D721Med (cell line): ENCODE results near the gene KCNK15.

Experiments
- DNase-seq: peaks from one replicate; pipeline ENCODE4 v3.0.0; 2011; ENCODE audit warnings: low spot score; ENCODE audit not compliant: insufficient read length
- FAIRE-seq: peaks from 2 replicates; lab custom pipeline; 2011; peaks lifted over from hg19 to GRCh38; lab: Jason Lieb, UNC
- TF ChIP-seq, protein P1 (sequence below): IDR thresholded peaks from 2 replicates; pipeline ENCODE4 v1.5.1; 2012; ENCODE audit warnings: mild to moderate bottlenecking, control low read depth; ENCODE audit not compliant: insufficient read depth; ENCODE audit errors: missing control alignments

The KCNK15 gene

DNA sequence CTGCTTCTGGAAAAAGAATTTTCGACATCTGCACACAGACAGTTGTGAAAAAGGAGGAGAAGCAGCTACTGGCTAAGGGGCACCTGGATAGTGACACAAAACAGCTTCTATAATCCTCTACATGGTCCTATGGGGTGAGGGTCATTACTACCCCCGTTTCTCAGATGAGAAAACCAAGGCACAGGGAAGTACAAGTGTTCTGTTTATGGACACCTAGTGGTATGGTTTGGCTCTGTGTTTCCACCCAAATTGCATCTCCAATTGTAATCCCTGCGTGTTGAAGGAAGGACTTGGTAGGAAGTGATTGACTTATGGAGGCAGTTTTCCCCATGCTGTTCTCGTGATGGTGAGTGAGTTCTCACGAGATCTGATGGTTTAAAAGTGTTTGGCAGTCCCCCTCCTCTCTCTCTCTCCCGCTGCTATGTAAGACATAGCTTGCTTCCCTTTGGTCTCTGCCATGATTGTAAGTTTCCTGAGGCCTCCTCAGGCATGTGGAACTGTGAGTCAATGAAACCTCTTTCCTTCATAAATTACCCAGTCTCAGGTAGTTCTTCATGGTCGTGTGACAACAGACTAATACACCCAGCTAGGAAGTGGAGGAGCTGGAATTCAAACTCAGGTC, 2.5 kb upstream of the KCNK15 start:
- DNase-seq (no peak), FAIRE-seq (no peak)
- TF ChIP-seq, protein P1, sequence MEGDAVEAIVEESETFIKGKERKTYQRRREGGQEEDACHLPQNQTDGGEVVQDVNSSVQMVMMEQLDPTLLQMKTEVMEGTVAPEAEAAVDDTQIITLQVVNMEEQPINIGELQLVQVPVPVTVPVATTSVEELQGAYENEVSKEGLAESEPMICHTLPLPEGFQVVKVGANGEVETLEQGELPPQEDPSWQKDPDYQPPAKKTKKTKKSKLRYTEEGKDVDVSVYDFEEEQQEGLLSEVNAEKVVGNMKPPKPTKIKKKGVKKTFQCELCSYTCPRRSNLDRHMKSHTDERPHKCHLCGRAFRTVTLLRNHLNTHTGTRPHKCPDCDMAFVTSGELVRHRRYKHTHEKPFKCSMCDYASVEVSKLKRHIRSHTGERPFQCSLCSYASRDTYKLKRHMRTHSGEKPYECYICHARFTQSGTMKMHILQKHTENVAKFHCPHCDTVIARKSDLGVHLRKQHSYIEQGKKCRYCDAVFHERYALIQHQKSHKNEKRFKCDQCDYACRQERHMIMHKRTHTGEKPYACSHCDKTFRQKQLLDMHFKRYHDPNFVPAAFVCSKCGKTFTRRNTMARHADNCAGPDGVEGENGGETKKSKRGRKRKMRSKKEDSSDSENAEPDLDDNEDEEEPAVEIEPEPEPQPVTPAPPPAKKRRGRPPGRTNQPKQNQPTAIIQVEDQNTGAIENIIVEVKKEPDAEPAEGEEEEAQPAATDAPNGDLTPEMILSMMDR: no peak

DNA sequence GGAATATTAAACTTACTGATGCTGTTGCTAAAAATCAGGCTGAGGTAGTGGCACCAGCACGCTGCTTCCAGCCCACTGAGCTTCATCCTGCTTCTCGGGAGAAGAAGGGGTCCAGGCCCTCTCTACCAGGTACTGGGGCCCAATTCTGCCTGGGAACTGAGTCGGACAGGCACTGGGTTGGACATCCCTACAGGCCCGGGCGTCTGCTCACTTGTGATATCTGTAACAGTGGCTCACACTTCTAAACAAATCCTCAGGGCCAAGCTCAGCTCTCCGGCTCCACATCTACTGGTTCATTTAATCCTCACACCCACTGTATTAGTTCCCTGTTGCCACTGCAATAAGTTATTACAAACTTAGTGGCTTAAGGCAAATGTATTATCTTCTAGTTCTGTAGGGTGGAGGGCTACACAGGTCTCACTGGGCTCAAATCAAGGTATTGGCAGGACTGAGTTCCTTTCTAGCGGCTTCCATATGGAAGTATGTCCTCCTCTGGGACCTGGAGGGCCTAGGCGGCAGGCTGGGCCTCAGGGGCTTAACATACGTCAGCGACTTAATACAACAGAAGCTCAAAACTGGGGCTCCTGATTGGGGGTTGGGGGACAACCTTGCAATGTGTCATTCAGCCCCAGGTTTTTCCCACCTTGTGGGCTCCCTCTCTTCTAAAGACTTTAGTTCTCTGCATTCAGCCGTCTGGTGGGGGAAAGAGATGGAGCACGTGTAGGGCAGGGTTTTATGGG, 1.6 kb upstream of the KCNK15 start:
- no peak for FAIRE-seq
- TF ChIP-seq, protein P1: no peak
- DNase-seq: no peak

DNA sequence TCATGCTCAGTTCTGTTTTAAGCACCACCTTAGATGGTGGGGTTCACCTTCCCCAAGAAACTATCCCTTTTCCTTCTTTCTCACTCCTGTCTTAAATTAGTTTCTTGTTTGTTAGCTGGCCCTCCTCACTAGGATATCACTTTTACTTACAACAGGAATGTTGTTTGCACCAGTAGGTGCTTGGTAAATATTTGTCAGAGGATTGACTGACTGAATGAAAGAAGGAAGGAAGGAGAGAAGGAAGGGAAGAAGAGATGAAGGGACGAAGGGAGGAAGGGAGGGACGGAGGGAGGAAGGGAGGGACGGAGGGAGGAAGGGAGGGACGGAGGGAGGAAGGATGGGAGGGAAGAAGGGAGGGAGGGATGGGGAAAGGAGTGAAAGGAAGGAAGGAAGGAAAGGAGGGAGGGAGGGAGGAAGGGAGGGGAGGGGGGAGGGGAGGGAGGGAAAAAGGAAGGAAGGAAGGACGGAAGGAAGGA, 505 bp upstream of the KCNK15 start:
- TF ChIP-seq, protein P1: no peak
- DNase-seq: no peak
- FAIRE-seq: no peak

DNA sequence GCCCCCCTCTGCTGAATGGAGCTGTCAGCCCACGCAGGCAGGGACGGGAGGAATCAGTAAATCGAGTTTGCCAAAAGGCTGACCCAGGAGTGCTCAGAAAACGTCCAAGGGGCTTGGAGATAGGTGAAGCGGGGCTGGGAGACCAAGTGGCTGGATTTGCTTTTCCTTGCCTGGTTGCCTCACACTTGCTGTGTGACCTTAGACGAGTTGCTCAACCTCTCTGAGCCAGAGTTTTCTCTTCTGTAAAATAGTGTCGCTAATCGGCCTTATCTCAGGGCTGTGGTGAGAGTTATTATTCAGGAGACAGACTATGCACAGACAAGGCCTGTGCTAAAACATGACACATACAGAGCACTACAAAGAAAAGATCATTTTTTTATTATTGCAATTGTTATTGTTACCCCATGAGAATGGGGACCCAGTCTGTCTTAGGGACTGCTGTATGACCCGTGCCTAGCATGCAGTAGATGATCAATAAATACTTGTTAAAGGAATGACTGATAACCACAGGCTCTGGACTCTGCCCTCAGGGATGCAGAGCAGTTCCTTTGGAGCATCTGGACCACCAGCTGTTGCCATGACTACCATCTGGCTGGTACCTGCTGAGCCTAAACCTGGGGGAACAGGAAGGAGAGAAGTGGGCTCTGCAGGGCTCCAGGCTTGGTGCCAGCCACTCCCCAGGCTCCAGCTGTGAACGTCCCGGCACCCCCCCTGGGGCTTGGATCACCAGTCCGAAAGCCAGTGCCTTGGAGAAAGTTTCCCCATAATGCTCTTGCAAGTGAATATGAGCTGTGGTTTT, 901 bp downstream of the KCNK15 start:
- no peak for DNase-seq

DNA sequence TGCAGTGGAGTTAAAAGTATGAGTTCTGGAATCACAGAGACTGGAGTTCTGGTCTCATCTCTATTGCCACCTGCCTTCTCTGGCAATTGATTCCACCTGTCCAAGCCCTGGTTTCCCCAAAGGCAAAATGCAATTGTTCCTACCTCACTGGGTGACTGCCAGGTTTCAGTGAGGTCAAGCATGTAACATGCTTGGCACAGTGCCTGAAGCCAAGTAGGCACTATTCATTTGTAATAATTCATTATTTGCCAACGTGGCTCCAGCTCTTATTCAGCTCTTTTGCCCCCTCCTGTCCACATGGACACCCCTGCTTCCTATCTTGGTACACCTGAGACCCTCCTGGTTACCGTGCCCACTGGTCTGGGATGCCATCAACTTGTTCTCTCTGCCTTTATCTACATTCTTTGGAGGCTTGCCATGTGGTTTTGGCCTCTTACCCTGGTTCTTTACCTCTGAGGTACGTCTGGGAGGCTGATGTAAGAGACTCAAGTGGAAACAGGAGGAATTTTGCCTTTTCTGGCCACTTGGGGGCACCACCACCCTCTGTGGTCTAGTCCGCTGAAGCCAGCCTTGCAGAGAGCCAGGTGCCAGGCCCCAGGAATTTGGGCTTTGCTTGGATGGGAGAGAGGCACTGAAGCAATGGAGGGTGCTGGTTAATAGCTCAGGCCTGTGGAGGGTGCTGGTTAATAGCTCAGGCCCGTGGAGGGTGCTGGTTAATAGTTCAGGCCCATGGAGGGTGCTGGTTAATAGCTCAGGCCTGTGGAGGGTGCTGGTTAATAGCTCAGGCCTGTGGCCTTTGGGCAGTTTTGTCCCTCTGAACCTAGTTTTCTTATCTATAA, 1.7 kb downstream of the KCNK15 start:
- FAIRE-seq (no peak), DNase-seq (peak; percentile 68)
- TF ChIP-seq, protein P1: peak; percentile 75

More for the DNA sequence above, 901 bp downstream of the KCNK15 start:
- FAIRE-seq: no peak
- TF ChIP-seq, protein P1: no peak

DNA sequence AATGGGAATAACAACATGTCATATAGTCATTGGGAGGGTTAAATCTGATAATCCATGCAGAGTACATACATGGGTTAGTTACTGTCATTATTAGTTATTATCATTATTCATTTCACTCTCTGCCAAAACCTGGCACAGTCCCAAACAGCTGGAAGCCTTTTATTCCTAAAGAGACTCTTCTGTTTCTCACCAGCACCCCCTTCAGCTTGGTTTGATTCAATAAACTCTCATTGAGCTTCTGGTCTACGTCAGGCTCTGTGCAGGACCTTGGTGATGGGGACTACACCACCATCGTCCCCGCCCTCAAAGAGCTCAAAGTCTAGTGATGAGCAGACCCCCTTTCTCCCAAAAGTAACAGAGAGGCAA, 2.3 kb downstream of the KCNK15 start:
- no peak for FAIRE-seq
- DNase-seq: no peak
- TF ChIP-seq, protein P1: no peak
